NCI-H69 (cell line): ENCODE data around the gene PRODH.
"Not testable (repeated sequence)": the region's sequence is repeated elsewhere in the genome, so short reads cannot be mapped to it uniquely, and the experiment has no call there.

ENCODE experiments used
- DNase-seq: peaks from one replicate; lab custom pipeline; 2025; lab: John Stamatoyannopoulos, UW

Gene PRODH

DNA sequence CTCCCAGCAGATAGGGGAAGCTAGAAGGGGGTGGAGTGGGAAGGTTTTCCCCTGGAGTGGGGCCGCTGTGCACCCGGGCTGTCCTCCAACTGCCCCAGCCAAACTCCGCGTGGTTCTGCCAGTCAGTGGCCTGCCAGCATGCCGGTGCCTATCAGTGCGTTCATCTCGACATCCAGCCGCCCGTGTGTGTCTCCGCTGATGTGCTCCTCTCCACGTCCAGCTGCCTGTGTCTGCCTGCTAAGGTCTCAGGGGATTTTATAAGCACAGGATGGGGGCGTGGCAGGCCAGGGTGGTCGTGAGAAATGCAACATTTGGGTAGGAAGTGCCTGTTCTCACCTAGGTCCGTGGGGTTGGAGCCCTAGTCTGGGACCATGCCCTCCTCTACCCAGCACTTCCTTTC, 17.0 kb upstream of the PRODH start:
- DNase-seq: not testable (repeated sequence)

- no peak for DNase-seq
Observed at GRCh38 chr22:18952022-18952421, 15.9 kb upstream of the PRODH start.

DNA sequence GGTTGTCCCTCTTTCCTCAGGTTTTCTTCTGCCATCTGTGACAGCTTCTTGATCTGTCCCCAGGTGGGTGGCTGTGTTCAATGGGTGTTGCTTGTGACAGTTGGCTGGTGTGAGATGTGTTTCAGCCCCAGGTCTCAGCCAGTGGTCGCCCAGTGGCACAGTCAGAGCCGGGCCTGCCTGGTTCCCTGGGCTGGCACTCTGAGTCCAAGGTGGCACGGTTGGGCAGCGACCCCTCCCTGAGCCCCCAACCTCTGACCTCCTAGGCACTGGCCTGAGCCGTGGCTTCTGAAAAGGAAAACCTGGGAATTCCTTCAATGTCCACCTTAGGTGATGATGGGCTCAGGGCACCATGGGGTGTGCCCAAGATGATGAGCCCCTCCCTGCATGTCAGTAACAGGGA, 14.0 kb upstream of the PRODH start:
- DNase-seq: no peak

GRCh38 chr22:18947905-18948304, 11.8 kb upstream of the PRODH start:
- DNase-seq: no peak

GRCh38 chr22:18947105-18947504, 11.0 kb upstream of the PRODH start:
- not testable (repeated sequence) for DNase-seq

- not testable (repeated sequence) for DNase-seq
Observed at GRCh38 chr22:18938691-18939090, 2.6 kb upstream of the PRODH start.

- DNase-seq: not testable (repeated sequence)
Observed at GRCh38 chr22:18934688-18935087, 1.4 kb downstream of the PRODH start.

GRCh38 chr22:18933914-18934313, 2.2 kb downstream of the PRODH start:
- DNase-seq: no peak

DNA sequence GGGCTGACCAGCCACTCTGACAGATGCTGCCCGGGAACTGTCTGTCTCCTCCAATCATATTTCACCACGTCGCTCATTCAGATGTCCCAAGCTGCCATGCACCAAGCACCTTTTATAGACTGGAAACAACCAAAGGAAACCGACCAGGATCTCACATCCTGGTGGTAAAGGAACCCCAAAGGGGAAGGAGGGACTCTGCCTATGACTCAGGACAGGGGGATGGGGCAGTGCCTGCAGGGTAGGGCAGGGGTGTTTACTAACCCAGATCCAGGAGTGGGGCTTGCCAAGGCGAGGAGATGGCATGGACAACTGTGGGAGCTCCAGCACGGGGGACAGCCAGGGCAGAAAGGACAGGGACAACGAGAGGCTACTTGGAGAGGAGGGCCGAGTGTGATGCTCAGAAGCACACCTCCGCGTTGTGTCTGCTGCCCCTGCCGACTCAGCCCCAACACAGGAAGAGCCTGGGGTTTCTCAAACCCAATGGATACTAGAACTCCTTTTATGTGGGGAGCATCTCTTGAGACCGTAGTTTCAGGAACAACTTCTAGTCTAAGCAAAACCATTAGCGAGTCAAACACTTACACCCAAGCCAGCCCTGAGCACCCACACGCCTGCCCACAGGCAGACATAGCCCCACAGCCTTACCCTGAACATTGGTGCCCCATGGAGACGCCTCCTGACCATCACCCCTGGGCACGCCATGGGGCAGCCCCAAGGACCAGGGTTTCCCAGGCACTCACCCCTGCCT, 4.0 kb downstream of the PRODH start:
- no peak for DNase-seq

DNA sequence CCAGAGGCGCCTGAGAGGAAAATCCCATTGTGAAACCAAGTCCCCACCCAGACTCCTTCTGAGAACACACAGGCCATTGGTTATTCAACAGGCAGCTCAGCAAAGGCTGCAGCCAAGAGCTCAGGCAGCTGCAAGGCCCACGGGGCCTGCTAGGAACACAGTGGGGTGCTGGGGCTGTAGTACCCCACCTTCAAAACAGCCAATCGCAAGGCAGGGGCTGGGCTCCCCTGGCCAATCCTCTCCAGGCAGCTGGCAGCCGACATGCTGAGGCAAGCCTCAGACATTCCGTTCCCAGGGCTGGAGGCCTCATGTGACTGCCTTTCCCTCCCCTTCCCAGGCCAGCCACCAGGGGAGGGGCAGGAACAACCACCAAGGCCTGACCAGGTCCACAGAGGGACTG, 6.6 kb downstream of the PRODH start:
- no peak for DNase-seq

- DNase-seq: no peak
Observed at GRCh38 chr22:18927573-18927972, 8.5 kb downstream of the PRODH start.

GRCh38 chr22:18927020-18927419, 9.1 kb downstream of the PRODH start:
- no peak for DNase-seq

DNA sequence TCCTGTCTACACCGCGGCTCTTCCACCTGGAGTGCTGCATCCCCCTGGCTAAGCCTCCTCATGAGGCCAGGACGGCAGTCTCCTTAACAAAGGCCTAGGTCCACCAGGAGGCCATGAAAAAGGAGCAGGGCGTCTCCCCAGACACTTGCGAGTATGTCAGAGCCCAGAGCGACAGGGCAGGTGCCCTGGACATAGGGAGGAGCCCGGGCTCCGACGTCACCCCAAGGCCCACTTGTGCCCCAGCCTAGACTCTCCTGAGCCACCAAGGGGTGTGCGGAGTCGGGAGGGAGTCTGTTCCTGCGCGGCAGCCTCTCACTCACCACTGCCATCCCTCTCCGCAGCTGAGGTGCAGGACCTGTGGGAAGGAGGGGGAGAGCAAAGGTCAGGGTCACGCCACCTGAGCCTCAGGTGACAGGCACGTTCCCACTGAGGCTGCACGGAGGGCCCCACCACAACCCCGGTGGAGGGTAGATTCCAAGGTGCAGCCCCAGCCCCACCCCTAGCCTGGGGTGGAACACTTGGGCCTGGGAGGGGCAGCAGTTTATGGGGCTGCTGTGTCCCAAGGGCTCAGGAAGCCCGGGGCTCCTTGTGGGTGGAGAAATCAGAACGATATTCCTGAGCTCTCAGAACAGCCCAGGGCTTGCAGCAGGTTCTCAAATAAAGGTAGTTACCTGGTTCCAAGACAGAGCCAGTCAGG, 10.6 kb downstream of the PRODH start:
- DNase-seq: no peak

DNA sequence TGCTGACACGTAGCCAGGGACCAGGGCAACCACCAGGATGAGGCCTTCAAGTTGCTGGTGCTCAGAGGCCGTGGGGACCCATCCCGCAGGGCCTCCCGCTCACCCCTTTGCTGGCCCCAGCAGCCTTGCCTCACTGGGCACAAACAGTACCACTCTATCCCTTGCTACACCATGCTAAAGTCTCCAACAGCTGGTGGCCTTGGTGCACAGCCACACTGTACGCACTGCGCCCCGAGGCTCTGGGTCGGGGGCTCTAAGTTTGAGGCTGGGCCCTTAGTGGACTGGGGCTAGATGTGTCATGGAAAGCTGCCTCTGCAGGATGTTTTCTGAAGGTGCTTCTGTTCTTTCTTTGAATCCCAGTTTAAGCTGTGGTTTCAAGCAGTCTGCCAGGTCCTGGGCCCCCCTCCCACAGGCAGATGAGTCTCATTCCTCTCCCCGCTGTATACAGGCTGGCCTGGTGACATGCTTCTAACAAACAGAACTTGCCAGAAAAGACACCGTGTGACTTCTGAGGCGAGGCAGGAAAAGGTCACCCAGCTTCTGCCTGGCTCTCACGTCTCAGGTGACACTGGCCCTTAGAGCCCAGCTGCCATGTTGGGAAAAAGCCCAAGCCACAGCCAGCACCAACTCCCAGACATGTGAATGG, 15.7 kb downstream of the PRODH start:
- DNase-seq: not testable (repeated sequence)

DNA sequence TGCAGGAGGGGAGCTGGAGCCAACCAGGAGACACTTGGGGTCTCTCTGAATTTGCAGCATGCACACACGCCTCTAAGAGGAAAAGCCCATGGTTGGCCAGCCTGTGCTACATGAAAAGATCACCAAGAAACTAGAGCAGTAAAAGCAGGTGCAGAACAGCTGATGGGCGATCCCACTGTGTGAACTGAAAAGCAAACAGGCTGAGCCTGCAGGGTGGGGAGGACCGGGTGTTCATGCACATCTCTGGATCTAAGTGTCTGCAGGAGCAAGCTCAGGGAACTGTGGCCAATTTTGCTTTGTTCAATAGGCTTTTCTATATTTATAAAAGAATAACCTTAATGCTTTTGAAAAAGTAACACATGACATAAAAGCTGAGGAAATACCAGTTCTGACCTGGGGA, 18.3 kb downstream of the PRODH start:
- not testable (repeated sequence) for DNase-seq

- DNase-seq: not testable (repeated sequence)
Observed at GRCh38 chr22:18915550-18915949, 20.5 kb downstream of the PRODH start.

GRCh38 chr22:18914558-18914957, 21.5 kb downstream of the PRODH start:
- not testable (repeated sequence) for DNase-seq

DNA sequence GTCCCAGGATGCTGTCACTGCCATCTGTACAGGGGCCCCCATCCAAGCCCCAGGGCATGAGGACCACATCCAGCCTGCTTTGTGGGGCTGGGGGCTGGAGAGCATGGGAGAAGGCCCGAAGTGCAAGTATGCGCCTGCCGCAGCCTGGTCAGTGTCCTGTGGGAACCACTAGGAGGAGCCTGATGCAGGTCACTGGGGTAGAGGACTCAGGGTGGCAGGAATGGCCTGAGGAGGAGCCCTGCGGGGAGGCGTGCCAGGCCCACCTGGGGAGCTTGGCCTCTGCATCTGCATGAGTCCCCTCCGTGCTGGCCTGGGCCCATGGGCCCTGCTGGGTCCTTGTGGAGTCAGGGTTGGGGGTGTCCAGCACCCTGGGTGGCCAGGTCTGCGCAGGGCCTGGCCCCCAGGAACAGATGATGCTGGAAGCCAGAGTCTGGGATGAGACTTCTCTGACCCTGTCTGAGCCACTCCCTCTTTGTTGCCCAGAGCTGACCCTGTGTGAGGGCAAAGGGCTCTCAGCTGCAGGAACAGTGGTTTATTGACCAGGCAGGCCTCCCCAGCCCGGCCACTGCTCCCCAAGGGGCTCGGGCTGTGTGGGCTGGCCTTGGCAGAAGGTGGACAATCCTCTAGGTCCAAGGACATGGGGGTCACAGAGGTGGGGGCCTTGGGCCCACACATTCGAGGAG, 23.7 kb downstream of the PRODH start:
- not testable (repeated sequence) for DNase-seq

DNA sequence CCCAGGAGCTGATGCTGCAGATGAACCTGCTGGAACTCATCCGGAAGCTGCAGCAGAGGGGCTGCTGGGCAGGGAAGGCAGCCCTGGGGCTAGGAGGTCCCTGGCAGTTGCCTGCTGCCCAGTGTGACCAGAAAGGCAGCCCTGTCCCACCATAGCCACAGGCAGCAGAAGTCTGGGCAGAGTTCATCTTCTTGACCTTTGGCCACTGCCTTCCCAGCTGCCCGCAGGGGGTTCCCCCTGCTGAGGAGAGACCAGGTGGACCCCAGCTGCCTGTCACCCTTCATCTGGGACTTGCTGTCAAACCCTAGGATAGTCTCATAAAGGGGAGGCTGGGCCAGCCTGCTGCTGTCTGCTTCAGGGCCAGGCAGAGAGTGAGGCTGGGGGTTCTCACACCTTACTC, 24.6 kb downstream of the PRODH start:
- not testable (repeated sequence) for DNase-seq

- DNase-seq: no peak
Observed at GRCh38 chr22:18909556-18909955, 26.5 kb downstream of the PRODH start.

- DNase-seq: no peak
Observed at GRCh38 chr22:18906896-18907295, 29.2 kb downstream of the PRODH start.

- DNase-seq: not testable (repeated sequence)
Observed at GRCh38 chr22:18906410-18906745, 29.7 kb downstream of the PRODH start.
